CD4-positive, alpha-beta T cell (primary cell): ENCODE measurements around the gene CDHR3. TPM values are rescaled to one million over a fixed set of nuclear protein-coding genes. Genes with fewer than 3 reads are reported as not detected.

Experiments used
- ATAC-seq: fragments of 200-7000 bp; cut with Tn5 transposase; one replicate; pipeline ENCODE4 v1.10.0; 2022; ENCODE audit warnings: mild to moderate bottlenecking; ENCODE audit not compliant: poor library complexity
- CTCF ChIA-PET: fragments of 350-600 bp; sonication (Branson Sonifier 250); formaldehyde crosslinking; loops from one replicate; lab custom pipeline; 2021; ENCODE audit warnings: antibody characterized with exemption, inconsistent platforms; lab: Charles Lee
- POLR2A ChIA-PET: fragments of 350-600 bp; sonication (Branson Sonifier 250); formaldehyde crosslinking; loops from one replicate; lab custom pipeline; 2021; ENCODE audit warnings: antibody characterized with exemption, inconsistent platforms; lab: Charles Lee
- DNase-seq, 14 experiments: peaks; one replicate each; pipeline ENCODE4 v3.0.0-alpha.2; 2013 to 2020; ENCODE audit warnings: mixed read lengths in 2 of 14
- H3K27ac ChIP-seq, 2 donors: one replicate each; pipeline versions ENCODE4 v1.5.1 to v1.7.0; 2013; ENCODE audit warnings: low read length in 2 of 2, low read depth in 1 of 2, mild to moderate bottlenecking in 1 of 2
- H3K27me3 ChIP-seq, 2 experiments: 1 replicate in 1 of 2; 2 replicates in 1 of 2; pipeline versions ENCODE4 v1.6.1 to v1.7.0; 2013; ENCODE audit warnings: low read length in 2 of 2, control low read depth in 1 of 2, mild to moderate bottlenecking in 1 of 2, moderate library complexity in 1 of 2; ENCODE audit not compliant: insufficient read depth in 2 of 2, control insufficient read depth in 1 of 2
- H3K36me3 ChIP-seq: one replicate; pipeline ENCODE4 v1.6.1; 2013; ENCODE audit warnings: low read length, control low read depth; ENCODE audit not compliant: insufficient read depth
- H3K4me1 ChIP-seq: one replicate; pipeline ENCODE4 v1.6.1; 2013; ENCODE audit warnings: low read length, control low read depth; ENCODE audit not compliant: insufficient read depth
- H3K4me3 ChIP-seq: one replicate; pipeline ENCODE4 v1.5.1; 2013; ENCODE audit warnings: mild to moderate bottlenecking, low read length, moderate library complexity
- H3K9me3 ChIP-seq, 2 experiments: 1 replicate in 1 of 2; 2 replicates in 1 of 2; pipeline versions ENCODE4 v1.6.1 to v1.7.0; 2013; ENCODE audit warnings: low read length in 2 of 2, mild to moderate bottlenecking in 2 of 2, control low read depth in 1 of 2, moderate library complexity in 1 of 2; ENCODE audit not compliant: control insufficient read depth in 1 of 2, insufficient read depth in 1 of 2
- H3K27ac Mint-ChIP-seq: one replicate; pipeline ENCODE4 v1.8.0; 2020; ENCODE audit warnings: mixed read lengths
- H3K27me3 Mint-ChIP-seq: one replicate; pipeline ENCODE4 v1.8.0; 2021; ENCODE audit warnings: mixed read lengths
- H3K36me3 Mint-ChIP-seq: one replicate; pipeline ENCODE4 v1.8.0; 2021; ENCODE audit warnings: low read depth, mixed read lengths
- H3K4me1 Mint-ChIP-seq: one replicate; pipeline ENCODE4 v1.8.0; 2021; ENCODE audit warnings: low read depth, mixed read lengths
- H3K4me3 Mint-ChIP-seq: one replicate; pipeline ENCODE4 v1.8.0; 2020; ENCODE audit warnings: mild to moderate bottlenecking, mixed read lengths
- H3K9me3 Mint-ChIP-seq: one replicate; pipeline ENCODE4 v1.8.0; 2020; ENCODE audit warnings: mixed read lengths
- intact Hi-C, 2 experiments: fragments of 100-400 bp; cut with DNase I in 1 of 2; cut with micrococcal nuclease in 1 of 2; formaldehyde crosslinking; loops; one replicate each; pipeline versions ENCODE4 v1.15.1 to v1.9.0; 2023 to 2025; cut with DNase I, micrococcal nuclease
- total RNA-seq, 174 experiments: library from RNA in 2 of 174; stranded (reverse) in 2 of 174; gene quantifications; one replicate each; pipeline ENCODE4 v1.2.3 and lab custom pipeline; 2021 to 2026
- TF ChIP-seq, protein P1 (sequence below): fragments of 200-600 bp; IDR thresholded peaks from one replicate; pipeline ENCODE4 v1.8.0; 2022; ENCODE audit warnings: antibody characterized with exemption, mild to moderate bottlenecking

The CDHR3 gene
- total RNA-seq, 2 experiments from 2014 or later = 10.3 to 12.2 TPM

DNA sequence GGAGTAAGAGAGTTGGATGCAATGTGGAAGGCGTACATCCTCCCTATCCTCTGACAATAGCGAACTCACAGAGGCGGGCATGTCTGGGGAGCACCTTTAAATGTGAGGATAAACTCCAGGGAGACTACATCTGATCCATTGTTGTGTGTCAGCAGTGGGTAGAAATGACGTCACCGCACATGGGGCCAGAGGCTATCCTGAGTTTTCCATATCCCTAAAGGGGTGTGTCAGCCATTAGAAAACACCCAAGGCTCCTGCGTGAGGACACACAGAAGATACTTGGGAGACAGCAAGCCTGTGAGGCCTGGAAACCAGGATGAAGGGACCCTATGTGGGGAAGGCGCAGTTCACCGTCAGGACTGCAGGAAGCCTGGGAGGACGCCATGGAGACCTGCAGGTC, 17.2 kb upstream of the CDHR3 start:
- Histone ChIP-seq H3K36me3 (no peaks in the 10 kb centered on the region), H3K9me3 (no peaks in the 10 kb centered on the region), H3K27ac (no peak overlapping the region), H3K4me1 (no peaks in the 10 kb centered on the region), H3K4me3 (no peak overlapping the region), H3K27me3 (no peaks in the 10 kb centered on the region)
- intact Hi-C loops = no loop called here
- ChIA-PET CTCF (no interaction called here), POLR2A (no interaction called here)
- H3K9me3 Mint-ChIP-seq = no peaks in the 10 kb centered on the region
- H3K4me3 Mint-ChIP-seq = no peak overlapping the region
- H3K4me1 Mint-ChIP-seq = no peaks in the 10 kb centered on the region
- TF ChIP-seq, protein P1, sequence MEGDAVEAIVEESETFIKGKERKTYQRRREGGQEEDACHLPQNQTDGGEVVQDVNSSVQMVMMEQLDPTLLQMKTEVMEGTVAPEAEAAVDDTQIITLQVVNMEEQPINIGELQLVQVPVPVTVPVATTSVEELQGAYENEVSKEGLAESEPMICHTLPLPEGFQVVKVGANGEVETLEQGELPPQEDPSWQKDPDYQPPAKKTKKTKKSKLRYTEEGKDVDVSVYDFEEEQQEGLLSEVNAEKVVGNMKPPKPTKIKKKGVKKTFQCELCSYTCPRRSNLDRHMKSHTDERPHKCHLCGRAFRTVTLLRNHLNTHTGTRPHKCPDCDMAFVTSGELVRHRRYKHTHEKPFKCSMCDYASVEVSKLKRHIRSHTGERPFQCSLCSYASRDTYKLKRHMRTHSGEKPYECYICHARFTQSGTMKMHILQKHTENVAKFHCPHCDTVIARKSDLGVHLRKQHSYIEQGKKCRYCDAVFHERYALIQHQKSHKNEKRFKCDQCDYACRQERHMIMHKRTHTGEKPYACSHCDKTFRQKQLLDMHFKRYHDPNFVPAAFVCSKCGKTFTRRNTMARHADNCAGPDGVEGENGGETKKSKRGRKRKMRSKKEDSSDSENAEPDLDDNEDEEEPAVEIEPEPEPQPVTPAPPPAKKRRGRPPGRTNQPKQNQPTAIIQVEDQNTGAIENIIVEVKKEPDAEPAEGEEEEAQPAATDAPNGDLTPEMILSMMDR = no peak
- H3K27me3 Mint-ChIP-seq = no peaks in the 10 kb centered on the region
- H3K27ac Mint-ChIP-seq = no peak overlapping the region
- ATAC-seq (no peak), DNase-seq (no peak)
- H3K36me3 Mint-ChIP-seq = no peaks in the 10 kb centered on the region

DNA sequence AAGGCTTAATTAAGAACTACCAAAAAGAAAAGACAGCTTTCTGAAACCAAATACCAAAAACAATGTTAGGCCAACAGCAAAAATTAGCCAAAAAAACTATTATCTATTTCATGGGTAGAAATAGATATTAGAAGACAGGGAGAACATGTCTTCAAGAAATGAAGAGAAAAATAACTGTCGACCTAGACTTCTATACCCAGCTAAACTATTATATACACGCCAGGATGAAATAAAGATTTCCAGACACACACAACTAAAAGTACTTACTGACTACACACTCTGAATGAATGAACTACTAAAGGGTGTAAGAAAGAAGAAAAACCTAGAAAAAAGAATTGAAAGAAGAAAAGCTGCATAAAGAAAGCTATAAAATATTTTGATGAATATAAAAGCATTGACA, 11.5 kb upstream of the CDHR3 start:
- no peak overlapping the region for H3K27ac ChIP-seq
- ChIA-PET POLR2A (no interaction called here), CTCF (no interaction called here)
- intact Hi-C loops = no loop called here
- Mint-ChIP-seq H3K9me3 (peaks cover 4% of the 10 kb centered on the region), H3K27ac (no peak overlapping the region), H3K4me1 (no peaks in the 10 kb centered on the region), H3K4me3 (no peak overlapping the region), H3K36me3 (peaks cover 8% of the 10 kb centered on the region), H3K27me3 (no peaks in the 10 kb centered on the region)
- no peak overlapping the region for H3K4me3 ChIP-seq
- peaks cover 10 to 12% of the 10 kb centered on the region in 2 experiments for H3K9me3 ChIP-seq
- TF ChIP-seq, protein P1 = no peak
- ATAC-seq (no peak), DNase-seq (no peak)
- H3K36me3 ChIP-seq = no peaks in the 10 kb centered on the region
- H3K27me3 ChIP-seq = no peaks in the 10 kb centered on the region
- H3K4me1 ChIP-seq = no peaks in the 10 kb centered on the region

DNA sequence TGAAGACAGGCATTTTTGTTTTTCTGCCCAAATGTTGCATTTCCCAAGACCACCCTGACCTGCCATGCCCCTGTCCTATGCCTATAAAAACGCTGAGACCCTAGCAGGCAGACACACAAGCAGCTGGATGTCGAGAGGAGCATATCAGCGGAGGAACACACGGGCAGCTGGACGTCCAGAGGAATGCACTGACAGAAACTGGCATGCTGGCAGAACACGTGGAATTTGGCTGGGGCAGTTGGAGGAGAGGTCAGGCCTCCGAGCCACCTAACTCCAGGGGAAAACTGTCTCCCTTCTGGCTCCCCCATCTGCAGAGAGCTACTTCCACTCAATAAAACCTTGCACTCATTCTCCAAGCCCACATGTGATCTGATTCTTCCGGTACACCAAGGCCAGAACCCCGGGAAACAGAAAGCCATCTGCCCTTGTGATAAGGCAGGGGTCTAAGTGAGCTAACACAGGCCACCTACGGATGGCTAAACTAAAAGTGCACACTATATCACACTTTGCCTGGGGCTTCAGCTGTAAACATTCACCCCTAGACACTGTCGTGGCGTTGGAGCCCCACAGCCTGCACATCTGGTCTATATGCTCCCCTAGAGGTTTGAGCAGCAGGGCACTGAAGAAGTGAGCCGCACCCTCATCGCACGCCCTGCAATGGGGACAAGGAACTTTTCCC, 10.0 kb upstream of the CDHR3 start:
- ChIA-PET CTCF (no interaction called here), POLR2A (no interaction called here)
- ATAC-seq = no peak
- Mint-ChIP-seq H3K4me1 (no peaks in the 10 kb centered on the region), H3K9me3 (peaks cover 4% of the 10 kb centered on the region), H3K4me3 (no peak overlapping the region), H3K36me3 (peaks cover 8% of the 10 kb centered on the region), H3K27me3 (no peaks in the 10 kb centered on the region), H3K27ac (no peak overlapping the region)
- TF ChIP-seq, protein P1 = no peak
- no peaks in the 10 kb centered on the region for H3K4me1 ChIP-seq
- no peaks in the 10 kb centered on the region for H3K36me3 ChIP-seq
- no peak for DNase-seq
- intact Hi-C loops = no loop called here
- H3K27ac ChIP-seq = no peak overlapping the region
- peaks cover 10 to 12% of the 10 kb centered on the region in 2 experiments for H3K9me3 ChIP-seq
- H3K4me3 ChIP-seq = no peak overlapping the region
- no peaks in the 10 kb centered on the region for H3K27me3 ChIP-seq
